Liver (tissue), 9 donors: Measurements from ENCODE around the gene ERMARD. TPM values are rescaled to one million over a fixed set of nuclear protein-coding genes. Genes with fewer than 3 reads are reported as not detected.
A peak's percentile ranks its signal among the peaks of the same experiment; 100 is the strongest.

Source experiments
- DNase-seq: peaks from one replicate; pipeline ENCODE4 v3.0.0-alpha.2; 2017; ENCODE audit warnings: low spot score
- H3K27ac ChIP-seq, 2 donors: one replicate each; pipeline ENCODE4 v1.7.0; 2013; ENCODE audit warnings: inconsistent platforms in 2 of 2, low read length in 2 of 2, control low read depth in 1 of 2, low read depth in 1 of 2, mild to moderate bottlenecking in 1 of 2
- H3K27me3 ChIP-seq, 4 donors: one replicate each; pipeline versions ENCODE4 v1.6.1 to v1.7.0; 2013; ENCODE audit warnings: low read length in 3 of 4, inconsistent platforms in 1 of 4, mild to moderate bottlenecking in 1 of 4, moderate library complexity in 1 of 4; ENCODE audit not compliant: control insufficient read depth in 4 of 4, insufficient read depth in 4 of 4
- H3K36me3 ChIP-seq, 4 donors: one replicate each; pipeline versions ENCODE4 v1.6.1 to v1.7.0; 2013; ENCODE audit warnings: low read length in 3 of 4, mild to moderate bottlenecking in 3 of 4, low read depth in 1 of 4, moderate library complexity in 1 of 4; ENCODE audit not compliant: control insufficient read depth in 4 of 4, insufficient read depth in 3 of 4
- H3K4me1 ChIP-seq, 4 donors: one replicate each; pipeline versions ENCODE4 v1.6.1 to v1.7.0; 2013; ENCODE audit warnings: low read length in 3 of 4, mild to moderate bottlenecking in 3 of 4, moderate library complexity in 1 of 4; ENCODE audit not compliant: control insufficient read depth in 4 of 4, insufficient read depth in 4 of 4
- H3K4me3 ChIP-seq, 3 donors: one replicate each; pipeline versions ENCODE4 v1.6.1 to v1.7.0; 2013; ENCODE audit warnings: low read length in 3 of 3, control low read depth in 1 of 3, low read depth in 1 of 3, mild to moderate bottlenecking in 1 of 3
- H3K9ac ChIP-seq, 2 donors: one replicate each; pipeline ENCODE4 v1.7.0; 2013; ENCODE audit warnings: low read length in 2 of 2, mild to moderate bottlenecking in 2 of 2, moderate library complexity in 2 of 2, control low read depth in 1 of 2, low read depth in 1 of 2
- H3K9me3 ChIP-seq, 4 donors: one replicate each; pipeline versions ENCODE4 v1.6.1 to v1.7.0; 2013; ENCODE audit warnings: low read length in 3 of 4; ENCODE audit not compliant: control insufficient read depth in 4 of 4
- EGR1 ChIP-seq, 2 donors: IDR thresholded peaks; 2 replicates each; pipeline ENCODE4 v1.6.1; 2016 to 2018; ENCODE audit warnings: antibody characterized with exemption in 2 of 2, low read depth in 2 of 2
- FOXA1 ChIP-seq: IDR thresholded peaks from 2 replicates; pipeline ENCODE4 v1.6.1; 2016; ENCODE audit warnings: antibody characterized with exemption
- FOXA2 ChIP-seq: IDR thresholded peaks from 2 replicates; pipeline ENCODE4 v1.6.1; 2016; ENCODE audit warnings: antibody characterized with exemption
- GABPA ChIP-seq, 2 donors: IDR thresholded peaks in 1 of 2; conservative IDR thresholded peaks in 1 of 2; 2 replicates each; pipeline ENCODE4 v1.6.1; 2016; ENCODE audit warnings: antibody characterized with exemption in 2 of 2, mild to moderate bottlenecking in 1 of 2, moderate library complexity in 1 of 2
- HNF4G ChIP-seq: IDR thresholded peaks from 2 replicates; pipeline ENCODE4 v1.6.1; 2016; ENCODE audit warnings: antibody characterized with exemption
- JUND ChIP-seq, 2 donors: IDR thresholded peaks; 2 replicates each; pipeline ENCODE4 v1.6.1; 2016; ENCODE audit warnings: antibody characterized with exemption in 2 of 2
- NR2F2 ChIP-seq: IDR thresholded peaks from 2 replicates; pipeline ENCODE4 v1.6.1; 2016; ENCODE audit warnings: antibody characterized with exemption
- RAD21 ChIP-seq, 2 donors: IDR thresholded peaks; 2 replicates each; pipeline ENCODE4 v1.6.1; 2016; ENCODE audit warnings: antibody characterized with exemption in 2 of 2, mild to moderate bottlenecking in 2 of 2
- RXRA ChIP-seq, 2 donors: IDR thresholded peaks; 2 replicates each; pipeline ENCODE4 v1.6.1; 2017 to 2018; ENCODE audit warnings: antibody characterized with exemption in 2 of 2, mild to moderate bottlenecking in 1 of 2
- SP1 ChIP-seq: IDR thresholded peaks from 2 replicates; pipeline ENCODE4 v1.6.1; 2018; ENCODE audit warnings: antibody characterized with exemption, mild to moderate bottlenecking
- TAF1 ChIP-seq: conservative IDR thresholded peaks from 2 replicates; pipeline ENCODE4 v1.6.1; 2016; ENCODE audit warnings: antibody characterized with exemption, mild to moderate bottlenecking
- WGBS: extraction: QIAGEN DNeasy Blood & Tissue Kit; methylation state at CpG from one replicate; pipeline ENCODE4 v1.1.7; 2013; 5-methylcytosine and 5-hydroxymethylcytosine counted together
- polyA plus RNA-seq, 2 donors: library from polyadenylated mRNA; stranded (reverse) in 1 of 2; unstranded in 1 of 2; fragments of 200-250 nt in 1 of 2; fragments of >200 nt in 1 of 2; fragmentation: Nextera tagmentation in 1 of 2; extraction: Ambion mirVana in 1 of 2; gene quantifications; one replicate each; pipeline versions ENCODE4 v1.2.1 to v1.2.3, GENCODE V29; 2013 to 2015
- total RNA-seq, 2 donors: library from RNA; depleted of rRNA; stranded (reverse); fragments of >200 nt; gene quantifications; one replicate each; pipeline ENCODE4 v1.2.3, GENCODE V29; 2014
- TF ChIP-seq, protein P1 (sequence below): IDR thresholded peaks from 2 replicates; pipeline ENCODE4 v1.6.1; 2016; ENCODE audit warnings: antibody characterized with exemption, mild to moderate bottlenecking
- TF ChIP-seq, protein P2 (sequence below): IDR thresholded peaks from 2 replicates; pipeline ENCODE4 v1.6.1; 2016; ENCODE audit warnings: antibody characterized with exemption
- TF ChIP-seq, protein P3 (sequence below): fragments of 150-350 bp; IDR thresholded peaks from 2 replicates; pipeline ENCODE4 v1.5.1; 2017; ENCODE audit warnings: improper control_type of control experiment, low read depth, low read length; ENCODE audit not compliant: missing input control
- TF ChIP-seq, protein P4 (sequence below): IDR thresholded peaks from 2 replicates; pipeline ENCODE4 v1.6.1; 2016; ENCODE audit warnings: antibody characterized with exemption
- TF ChIP-seq, protein P5 (sequence below): IDR thresholded peaks from 2 replicates; pipeline ENCODE4 v1.6.1; 2016; ENCODE audit warnings: antibody characterized with exemption
- donor health status: healthy.
- donor health status: healthy.
- donor health status: healthy.
- donor health status: healthy.
- donor health status: healthy.

Gene ERMARD
- total and polyA plus RNA-seq, 4 donors = 10.1 to 20.7 (median 14.0) TPM

DNA sequence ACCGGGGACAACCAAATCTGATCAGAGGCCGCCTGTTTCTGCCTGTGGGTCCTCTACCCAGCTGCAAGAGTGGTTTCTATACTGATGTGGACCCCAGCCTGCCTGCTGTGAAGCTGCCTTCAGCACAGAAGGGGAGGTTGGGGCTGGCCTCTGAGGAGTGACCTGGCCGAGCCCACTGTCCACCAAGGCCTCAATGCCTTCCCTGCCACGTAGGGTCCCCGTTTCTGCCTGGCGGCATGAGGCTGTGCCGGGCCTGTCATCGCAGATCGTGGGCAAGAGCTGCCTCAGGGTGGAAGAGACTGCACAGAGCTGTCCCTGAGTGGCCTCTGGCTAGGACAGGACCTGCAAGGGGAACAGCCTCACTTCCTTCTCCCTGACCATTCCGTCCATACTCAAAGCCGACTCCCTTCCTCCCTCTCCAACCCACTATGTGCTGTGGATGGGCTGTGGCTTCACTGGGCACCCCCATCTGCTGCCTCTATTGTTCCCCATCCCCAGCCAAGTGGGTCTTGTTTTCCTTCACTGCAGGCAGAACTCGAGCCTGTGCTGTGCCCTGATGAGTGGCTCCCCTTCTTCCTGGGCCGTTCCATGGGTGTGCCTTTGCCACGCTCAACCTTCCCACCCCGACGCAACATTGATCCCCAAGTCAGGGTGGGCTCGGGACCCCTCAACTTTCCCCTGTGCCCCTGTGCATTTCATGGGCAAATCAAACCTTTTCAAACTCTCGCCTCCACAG is 60.3 kb downstream of the ERMARD start:
- Histone ChIP-seq H3K27me3 (no peaks in the 10 kb centered on the region), H3K36me3 (peaks cover 0 to 2% (median 0%) of the 10 kb centered on the region in 4 donors), H3K9me3 (no peaks in the 10 kb centered on the region), H3K4me3 (no peak overlapping the region), H3K27ac (no peak overlapping the region), H3K9ac (no peak overlapping the region), H3K4me1 (no peaks in the 10 kb centered on the region)
- 95% methylated on average over 18 of the region's 18 CpGs for WGBS
- peak; percentile 24 for DNase-seq
- TF ChIP-seq FOXA2 = no peak
- TF ChIP-seq, protein P1, sequence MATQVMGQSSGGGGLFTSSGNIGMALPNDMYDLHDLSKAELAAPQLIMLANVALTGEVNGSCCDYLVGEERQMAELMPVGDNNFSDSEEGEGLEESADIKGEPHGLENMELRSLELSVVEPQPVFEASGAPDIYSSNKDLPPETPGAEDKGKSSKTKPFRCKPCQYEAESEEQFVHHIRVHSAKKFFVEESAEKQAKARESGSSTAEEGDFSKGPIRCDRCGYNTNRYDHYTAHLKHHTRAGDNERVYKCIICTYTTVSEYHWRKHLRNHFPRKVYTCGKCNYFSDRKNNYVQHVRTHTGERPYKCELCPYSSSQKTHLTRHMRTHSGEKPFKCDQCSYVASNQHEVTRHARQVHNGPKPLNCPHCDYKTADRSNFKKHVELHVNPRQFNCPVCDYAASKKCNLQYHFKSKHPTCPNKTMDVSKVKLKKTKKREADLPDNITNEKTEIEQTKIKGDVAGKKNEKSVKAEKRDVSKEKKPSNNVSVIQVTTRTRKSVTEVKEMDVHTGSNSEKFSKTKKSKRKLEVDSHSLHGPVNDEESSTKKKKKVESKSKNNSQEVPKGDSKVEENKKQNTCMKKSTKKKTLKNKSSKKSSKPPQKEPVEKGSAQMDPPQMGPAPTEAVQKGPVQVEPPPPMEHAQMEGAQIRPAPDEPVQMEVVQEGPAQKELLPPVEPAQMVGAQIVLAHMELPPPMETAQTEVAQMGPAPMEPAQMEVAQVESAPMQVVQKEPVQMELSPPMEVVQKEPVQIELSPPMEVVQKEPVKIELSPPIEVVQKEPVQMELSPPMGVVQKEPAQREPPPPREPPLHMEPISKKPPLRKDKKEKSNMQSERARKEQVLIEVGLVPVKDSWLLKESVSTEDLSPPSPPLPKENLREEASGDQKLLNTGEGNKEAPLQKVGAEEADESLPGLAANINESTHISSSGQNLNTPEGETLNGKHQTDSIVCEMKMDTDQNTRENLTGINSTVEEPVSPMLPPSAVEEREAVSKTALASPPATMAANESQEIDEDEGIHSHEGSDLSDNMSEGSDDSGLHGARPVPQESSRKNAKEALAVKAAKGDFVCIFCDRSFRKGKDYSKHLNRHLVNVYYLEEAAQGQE = no peak
- TF ChIP-seq RXRA (IDR thresholded peaks at IDR 0.05) = no peak
- TF ChIP-seq SP1 = no peak
- TF ChIP-seq GABPA (IDR thresholded peaks at IDR 0.05 in 1 of 2, conservative IDR thresholded peaks at IDR 0.05 in 1 of 2) = no peak
- no peak for TF ChIP-seq RAD21 (IDR thresholded peaks at IDR 0.05)
- TF ChIP-seq, protein P2, sequence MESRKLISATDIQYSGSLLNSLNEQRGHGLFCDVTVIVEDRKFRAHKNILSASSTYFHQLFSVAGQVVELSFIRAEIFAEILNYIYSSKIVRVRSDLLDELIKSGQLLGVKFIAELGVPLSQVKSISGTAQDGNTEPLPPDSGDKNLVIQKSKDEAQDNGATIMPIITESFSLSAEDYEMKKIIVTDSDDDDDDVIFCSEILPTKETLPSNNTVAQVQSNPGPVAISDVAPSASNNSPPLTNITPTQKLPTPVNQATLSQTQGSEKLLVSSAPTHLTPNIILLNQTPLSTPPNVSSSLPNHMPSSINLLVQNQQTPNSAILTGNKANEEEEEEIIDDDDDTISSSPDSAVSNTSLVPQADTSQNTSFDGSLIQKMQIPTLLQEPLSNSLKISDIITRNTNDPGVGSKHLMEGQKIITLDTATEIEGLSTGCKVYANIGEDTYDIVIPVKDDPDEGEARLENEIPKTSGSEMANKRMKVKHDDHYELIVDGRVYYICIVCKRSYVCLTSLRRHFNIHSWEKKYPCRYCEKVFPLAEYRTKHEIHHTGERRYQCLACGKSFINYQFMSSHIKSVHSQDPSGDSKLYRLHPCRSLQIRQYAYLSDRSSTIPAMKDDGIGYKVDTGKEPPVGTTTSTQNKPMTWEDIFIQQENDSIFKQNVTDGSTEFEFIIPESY = no peak
- TF ChIP-seq, protein P3, sequence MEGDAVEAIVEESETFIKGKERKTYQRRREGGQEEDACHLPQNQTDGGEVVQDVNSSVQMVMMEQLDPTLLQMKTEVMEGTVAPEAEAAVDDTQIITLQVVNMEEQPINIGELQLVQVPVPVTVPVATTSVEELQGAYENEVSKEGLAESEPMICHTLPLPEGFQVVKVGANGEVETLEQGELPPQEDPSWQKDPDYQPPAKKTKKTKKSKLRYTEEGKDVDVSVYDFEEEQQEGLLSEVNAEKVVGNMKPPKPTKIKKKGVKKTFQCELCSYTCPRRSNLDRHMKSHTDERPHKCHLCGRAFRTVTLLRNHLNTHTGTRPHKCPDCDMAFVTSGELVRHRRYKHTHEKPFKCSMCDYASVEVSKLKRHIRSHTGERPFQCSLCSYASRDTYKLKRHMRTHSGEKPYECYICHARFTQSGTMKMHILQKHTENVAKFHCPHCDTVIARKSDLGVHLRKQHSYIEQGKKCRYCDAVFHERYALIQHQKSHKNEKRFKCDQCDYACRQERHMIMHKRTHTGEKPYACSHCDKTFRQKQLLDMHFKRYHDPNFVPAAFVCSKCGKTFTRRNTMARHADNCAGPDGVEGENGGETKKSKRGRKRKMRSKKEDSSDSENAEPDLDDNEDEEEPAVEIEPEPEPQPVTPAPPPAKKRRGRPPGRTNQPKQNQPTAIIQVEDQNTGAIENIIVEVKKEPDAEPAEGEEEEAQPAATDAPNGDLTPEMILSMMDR = no peak
- TF ChIP-seq NR2F2 = no peak
- TF ChIP-seq EGR1 (IDR thresholded peaks at IDR 0.05; ENCODE audit: low read depth in 2 of 2) = no peak
- no peak for TF ChIP-seq HNF4G
- TF ChIP-seq TAF1 = no peak
- no peak for TF ChIP-seq JUND (IDR thresholded peaks at IDR 0.05)
- TF ChIP-seq, protein P4, sequence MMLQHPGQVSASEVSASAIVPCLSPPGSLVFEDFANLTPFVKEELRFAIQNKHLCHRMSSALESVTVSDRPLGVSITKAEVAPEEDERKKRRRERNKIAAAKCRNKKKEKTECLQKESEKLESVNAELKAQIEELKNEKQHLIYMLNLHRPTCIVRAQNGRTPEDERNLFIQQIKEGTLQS = no peak
- TF ChIP-seq, protein P5, sequence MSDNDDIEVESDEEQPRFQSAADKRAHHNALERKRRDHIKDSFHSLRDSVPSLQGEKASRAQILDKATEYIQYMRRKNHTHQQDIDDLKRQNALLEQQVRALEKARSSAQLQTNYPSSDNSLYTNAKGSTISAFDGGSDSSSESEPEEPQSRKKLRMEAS = no peak
- no peak for TF ChIP-seq FOXA1
